Measurements from ENCODE around the gene CREBBP. TPM values are rescaled to one million over a fixed set of nuclear protein-coding genes. Genes with fewer than 3 reads are reported as not detected.

Gene CREBBP
- total RNA-seq, 2 donors from 2014 or later: 35.3 to 57.7 TPM

GRCh38 chr16:3854750-3855541, 25.6 kb downstream of the CREBBP start:
- ATAC-seq (no peak), DNase-seq (no peak)
- no peaks in the 10 kb centered on the region for H3K27me3 ChIP-seq
- no peak overlapping the region for H3K4me3 ChIP-seq
- TF ChIP-seq CTCF (IDR thresholded peaks at IDR 0.05): no peak
- no peak for TF ChIP-seq POLR2A (IDR thresholded peaks at IDR 0.05)
- H3K4me1 ChIP-seq: peaks cover 46% of the 10 kb centered on the region
- WGBS, 2 donors: 73 to 74% methylated on average over 19 of the region's 19 CpGs
- no peaks in the 10 kb centered on the region for H3K9me3 ChIP-seq
- peaks cover 0 to 5% of the 10 kb centered on the region in 2 donors for H3K36me3 ChIP-seq (replicated peaks in 1 of 2; ENCODE audit: insufficient read depth in 1 of 2, low read depth in 2 of 2)
- intact Hi-C loops (cut with DNase I): no loop called here
- no peak overlapping the region for H3K27ac ChIP-seq

GRCh38 chr16:3850544-3850899, 30.0 kb downstream of the CREBBP start:
- H3K27me3 ChIP-seq: no peaks in the 10 kb centered on the region
- no peaks in the 10 kb centered on the region for H3K9me3 ChIP-seq
- WGBS, 2 donors: 87 to 88% methylated on average over 8 to 9 of the region's 10 CpGs
- no peak overlapping the region for H3K4me3 ChIP-seq
- ATAC-seq (no peak), DNase-seq (no peak)
- peak overlapping the region in 1 of 4 donors; percentile 4 for H3K27ac ChIP-seq
- peaks cover 43% of the 10 kb centered on the region for H3K4me1 ChIP-seq
- TF ChIP-seq CTCF (IDR thresholded peaks at IDR 0.05) (no peak), POLR2A (IDR thresholded peaks at IDR 0.05) (no peak)
- H3K36me3 ChIP-seq (replicated peaks in 1 of 2; ENCODE audit: insufficient read depth in 1 of 2, low read depth in 2 of 2): peaks cover 0 to 6% of the 10 kb centered on the region in 2 donors
- intact Hi-C loops (cut with DNase I): no loop called here

GRCh38 chr16:3849751-3850543, 30.6 kb downstream of the CREBBP start:
- 81 to 85% methylated on average over 12 to 19 of the region's 19 CpGs for WGBS, 2 donors
- peaks cover 45% of the 10 kb centered on the region for H3K4me1 ChIP-seq
- H3K27me3 ChIP-seq: no peaks in the 10 kb centered on the region
- intact Hi-C loops (cut with DNase I): no loop called here
- no peak overlapping the region for H3K4me3 ChIP-seq
- no peaks in the 10 kb centered on the region for H3K9me3 ChIP-seq
- DNase-seq (no peak), ATAC-seq (no peak)
- TF ChIP-seq POLR2A (IDR thresholded peaks at IDR 0.05) (no peak), CTCF (IDR thresholded peaks at IDR 0.05) (no peak)
- H3K36me3 ChIP-seq (replicated peaks in 1 of 2; ENCODE audit: insufficient read depth in 1 of 2, low read depth in 2 of 2): peaks cover 0 to 6% of the 10 kb centered on the region in 2 donors
- H3K27ac ChIP-seq: peak overlapping the region in 3 of 4 donors; percentile 4 to 47 (median 27)

DNA sequence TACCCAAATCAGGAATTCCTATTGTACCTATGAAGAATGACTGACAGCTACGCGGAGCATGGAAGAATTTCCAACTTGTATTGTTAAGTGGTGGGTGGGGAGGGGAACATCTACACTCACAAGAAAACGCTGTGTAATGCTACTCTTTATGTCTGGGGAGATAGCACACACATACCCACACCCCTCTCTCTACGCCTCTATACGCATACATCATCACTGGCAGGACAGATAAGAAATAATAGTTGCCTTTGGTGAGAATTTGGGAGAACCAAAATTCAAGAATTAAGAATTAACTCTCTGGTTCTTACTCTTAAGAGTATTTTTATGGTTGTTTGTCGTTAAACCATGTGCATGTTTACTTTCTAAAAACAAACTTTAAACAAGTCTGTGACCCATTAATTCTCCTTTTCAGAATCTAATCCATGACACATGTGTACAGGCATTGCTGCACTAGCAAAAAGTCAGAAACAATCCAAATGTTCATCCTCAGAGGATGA, 33.9 kb downstream of the CREBBP start:
- intact Hi-C loops (cut with DNase I): no loop called here
- DNase-seq (no peak), ATAC-seq (no peak)
- H3K27ac ChIP-seq: no peak overlapping the region
- no peaks in the 10 kb centered on the region for H3K9me3 ChIP-seq
- H3K36me3 ChIP-seq (replicated peaks in 1 of 2; ENCODE audit: insufficient read depth in 1 of 2, low read depth in 2 of 2): peaks cover 0 to 6% of the 10 kb centered on the region in 2 donors
- TF ChIP-seq POLR2A (IDR thresholded peaks at IDR 0.05) (no peak), CTCF (IDR thresholded peaks at IDR 0.05) (no peak)
- no peaks in the 10 kb centered on the region for H3K27me3 ChIP-seq
- H3K4me1 ChIP-seq: peaks cover 50% of the 10 kb centered on the region
- H3K4me3 ChIP-seq: no peak overlapping the region
- 71 to 73% methylated on average over 6 of the region's 6 CpGs for WGBS, 2 donors
